GM11168 (cell line): Measurements from ENCODE around the gene DOCK1.
"Not testable (repeated sequence)": the region's sequence is repeated elsewhere in the genome, so short reads cannot be mapped to it uniquely, and the experiment has no call there.

Experiments
- in situ Hi-C: fragments of 300-500 bp; cut with MboI; formaldehyde crosslinking; loops from one replicate; pipeline ENCODE4 v1.12.0; 2022; ENCODE audit warnings: low sequenced_read_pairs; ENCODE audit not compliant: unreplicated experiment

Gene DOCK1

GRCh38 chr10:127290850-127291249 is 385.6 kb downstream of the DOCK1 start:
- in situ Hi-C loops, result no loop called here

- in situ Hi-C loops, result no loop called here
Measured at GRCh38 chr10:127291329-127291728, 386.1 kb downstream of the DOCK1 start.

GRCh38 chr10:127292888-127293287 is 387.7 kb downstream of the DOCK1 start:
- in situ Hi-C loops, result no loop called here

- in situ Hi-C loops, result no loop called here
Measured at GRCh38 chr10:127293640-127294039, 388.4 kb downstream of the DOCK1 start.

- in situ Hi-C loops, result no loop called here
Measured at GRCh38 chr10:127296696-127297095, 391.5 kb downstream of the DOCK1 start.

- in situ Hi-C loops, result no loop called here
Measured at GRCh38 chr10:127298381-127298780, 393.2 kb downstream of the DOCK1 start.

GRCh38 chr10:127299192-127299591 is 394.0 kb downstream of the DOCK1 start:
- in situ Hi-C loops, result not testable (repeated sequence)

- in situ Hi-C loops, result no loop called here
Measured at GRCh38 chr10:127299956-127300689, 394.9 kb downstream of the DOCK1 start.

- in situ Hi-C loops, result no loop called here
Measured at GRCh38 chr10:127300868-127301321, 395.7 kb downstream of the DOCK1 start.

- in situ Hi-C loops, result no loop called here
Measured at GRCh38 chr10:127302343-127302742, 397.1 kb downstream of the DOCK1 start.

- in situ Hi-C loops, result no loop called here
Measured at GRCh38 chr10:127303105-127303504, 397.9 kb downstream of the DOCK1 start.

GRCh38 chr10:127303746-127304145 is 398.5 kb downstream of the DOCK1 start:
- in situ Hi-C loops, result no loop called here

- in situ Hi-C loops, result no loop called here
Measured at GRCh38 chr10:127306479-127306878, 401.3 kb downstream of the DOCK1 start.

GRCh38 chr10:127307338-127307737 is 402.1 kb downstream of the DOCK1 start:
- in situ Hi-C loops, result no loop called here

GRCh38 chr10:127308031-127308430 is 402.8 kb downstream of the DOCK1 start:
- in situ Hi-C loops, result no loop called here

- in situ Hi-C loops, result not testable (repeated sequence)
Measured at GRCh38 chr10:127309619-127310018, 404.4 kb downstream of the DOCK1 start.

GRCh38 chr10:127310430-127310829 is 405.2 kb downstream of the DOCK1 start:
- in situ Hi-C loops, result no loop called here

GRCh38 chr10:127310923-127311322 is 405.7 kb downstream of the DOCK1 start:
- in situ Hi-C loops, result no loop called here

GRCh38 chr10:127313996-127314700 is 408.9 kb downstream of the DOCK1 start:
- in situ Hi-C loops, result no loop called here

GRCh38 chr10:127314797-127315196 is 409.6 kb downstream of the DOCK1 start:
- in situ Hi-C loops, result no loop called here

- in situ Hi-C loops, result no loop called here
Measured at GRCh38 chr10:127315888-127316287, 410.7 kb downstream of the DOCK1 start.

GRCh38 chr10:127318396-127318795 is 413.2 kb downstream of the DOCK1 start:
- in situ Hi-C loops, result no loop called here
